ENCODE results near the gene MEG3. TPM values are rescaled to one million over a fixed set of nuclear protein-coding genes. Genes with fewer than 3 reads are reported as not detected.

The MEG3 gene
- total and polyA plus RNA-seq, 2 experiments from 2014 or later, result not detected

- no peak overlapping the region for H2AFZ ChIP-seq
- no peaks in the 10 kb centered on the region for H3K36me3 ChIP-seq (ENCODE audit: insufficient read depth)
- H3K9me2 ChIP-seq (ENCODE audit: insufficient read depth), result no peaks in the 10 kb centered on the region; the same call in 1 of the 2 replicates
- TF ChIP-seq EZH2phosphoT487 (IDR thresholded peaks at IDR 0.05; ENCODE audit: unreplicated experiment), result no peak
- TF ChIP-seq REST (IDR thresholded peaks at IDR 0.05; ENCODE audit: unreplicated experiment), result no peak
- TF ChIP-seq EZH2 (IDR thresholded peaks at IDR 0.05; ENCODE audit: low read depth, unreplicated experiment), result no peak
- TF ChIP-seq ZNF114 (CRISPR knock-in tag; IDR thresholded peaks at IDR 0.05), result no peak
- no peak for TF ChIP-seq POLR2AphosphoS5 (IDR thresholded peaks at IDR 0.05; ENCODE audit: low read depth)
- no peak for TF ChIP-seq NANOG (IDR thresholded peaks at IDR 0.05; ENCODE audit: borderline replicate concordance)
- TF ChIP-seq ZNF462 (CRISPR knock-in tag; IDR thresholded peaks at IDR 0.05), result no peak
- no peak for TF ChIP-seq CTCF (conservative IDR thresholded peaks at IDR 0.05; ENCODE audit: low read depth in 2 of 2)
- no peak for TF ChIP-seq CREB1 (CRISPR knock-in tag; IDR thresholded peaks at IDR 0.05; ENCODE audit: low read depth)
- TF ChIP-seq ETS1 (IDR thresholded peaks at IDR 0.05), result no peak
- TF ChIP-seq ZNF331 (CRISPR knock-in tag; IDR thresholded peaks at IDR 0.05; ENCODE audit: low read depth), result no peak
- H3F3A ChIP-seq (replicated peaks; ENCODE audit: low read depth), result no peaks in the 10 kb centered on the region
- H3K4me2 ChIP-seq, result no peak overlapping the region
- H3K27me3 ChIP-seq (ENCODE audit: insufficient read depth), result no peaks in the 10 kb centered on the region
- H3K27ac ChIP-seq (ENCODE audit: low read depth), result no peak overlapping the region
- Mint-ChIP-seq H3K27ac (no peak overlapping the region), H3K36me3 (ENCODE audit: low read depth) (no peaks in the 10 kb centered on the region; the same call in 2 of the 3 replicates), H3K9me3 (no peaks in the 10 kb centered on the region), H3K4me3 (no peak overlapping the region), H3K4me1 (peaks cover 48% of the 10 kb centered on the region), H3K27me3 (ENCODE audit: insufficient read depth, low read depth, poor library complexity) (peaks cover 32% of the 10 kb centered on the region)
- no peaks in the 10 kb centered on the region for H3K79me2 ChIP-seq (replicated peaks; ENCODE audit: insufficient read depth)
- no peaks in the 10 kb centered on the region for H4K20me1 ChIP-seq (replicated peaks; ENCODE audit: insufficient read depth)
- no peak overlapping the region for H3K4me3 ChIP-seq
- peaks cover 28% of the 10 kb centered on the region for H3K4me1 ChIP-seq (ENCODE audit: insufficient read depth)
- DNase-seq (ENCODE audit: low spot score) (no peak), ATAC-seq (no peak)
These were observed 10.4 kb downstream of the MEG3 start for GRCh38 chr14:100836311-100836805.

Measured in GM23338 (cell line).